SH-SY5Y (cell line): ENCODE data around the gene ACTMAP.

Source experiments
- GATA2 ChIP-seq: IDR thresholded peaks from 2 replicates; pipeline ENCODE4 v1.6.1; 2011; ENCODE audit warnings: mild to moderate bottlenecking, low read depth, low read length
- GATA3 ChIP-seq: IDR thresholded peaks from 2 replicates; pipeline ENCODE4 v1.6.1; 2011; ENCODE audit warnings: low read depth, mild to moderate bottlenecking, low read length, moderate library complexity

DNA sequence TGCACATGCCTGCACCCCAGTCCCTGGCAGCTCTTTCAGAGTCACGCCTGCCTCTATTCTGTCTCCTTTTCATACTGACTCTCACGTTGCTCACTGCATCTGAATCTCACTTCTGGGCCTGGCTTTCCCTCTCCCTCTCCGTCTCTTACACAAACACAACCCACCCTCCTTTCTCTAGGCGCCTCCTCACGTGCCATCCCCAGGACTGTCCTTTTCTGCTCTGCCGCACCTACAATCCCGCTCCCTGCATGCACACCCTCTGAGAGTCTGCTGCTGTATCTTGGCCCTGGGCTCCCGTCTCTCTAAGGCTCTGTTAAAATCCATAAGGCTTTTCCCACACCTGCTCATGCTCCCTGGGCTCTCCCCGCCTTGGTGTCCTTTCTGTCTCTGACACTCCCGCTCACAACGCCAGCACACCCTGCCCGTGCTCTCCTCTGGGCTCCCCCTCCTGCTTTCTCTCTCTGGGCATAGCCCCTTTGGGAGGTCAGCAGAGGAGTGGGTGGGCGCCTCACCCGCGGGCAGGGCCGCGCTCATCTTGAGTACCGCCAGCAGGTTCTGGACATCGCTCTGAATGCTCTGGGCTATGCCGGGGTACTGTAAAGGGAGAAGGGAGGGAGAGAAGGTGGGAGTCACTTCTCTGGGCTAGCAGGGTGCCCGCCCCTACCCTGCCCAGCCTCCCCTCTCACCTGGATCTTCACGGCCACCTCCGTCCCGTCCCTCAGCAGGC lies 47.1 kb downstream of the ACTMAP start:
- TF ChIP-seq GATA3 (no peak), GATA2 (no peak)
